ENCODE results near the gene LYPD6B.

Gene LYPD6B

DNA sequence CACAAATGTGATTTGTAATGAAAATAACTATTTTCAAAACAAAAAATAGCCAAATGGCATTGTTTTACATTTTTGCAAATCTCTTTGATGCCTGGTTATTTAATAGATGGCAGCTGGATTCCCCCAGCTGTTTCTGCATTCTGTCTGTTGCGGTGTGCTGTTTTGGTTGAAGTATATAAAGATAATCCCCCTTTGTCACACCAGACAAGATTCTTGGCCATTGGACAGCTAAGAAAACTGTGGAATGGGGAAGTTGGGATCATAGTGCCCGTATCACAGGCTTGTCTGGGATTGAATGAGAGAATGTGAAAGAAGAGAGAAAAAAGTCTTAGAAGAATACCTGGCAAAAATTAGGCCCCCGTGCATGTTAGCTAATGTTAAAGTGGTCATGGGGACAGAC lies 19.5 kb upstream of the LYPD6B start:
- H3K27me3 Mint-ChIP-seq: no peaks in the 10 kb centered on the region
- peaks cover 9% of the 10 kb centered on the region for H3K4me1 Mint-ChIP-seq
- H3K36me3 Mint-ChIP-seq (ENCODE audit: insufficient read depth): no peaks in the 10 kb centered on the region
- no peak overlapping the region for H3K4me3 Mint-ChIP-seq
- H3K9me3 Mint-ChIP-seq: no peaks in the 10 kb centered on the region
- ATAC-seq (replicated peaks; ENCODE audit: extremely low read depth, poor library complexity, severe bottlenecking) (no peak), DNase-seq (ENCODE audit: low spot score in 2 of 2) (no peak)
- H3K27ac Mint-ChIP-seq (ENCODE audit: low read depth): no peak overlapping the region

- H3K27me3 Mint-ChIP-seq: no peaks in the 10 kb centered on the region
- no peaks in the 10 kb centered on the region for H3K9me3 Mint-ChIP-seq
- no peaks in the 10 kb centered on the region for H3K36me3 Mint-ChIP-seq (ENCODE audit: insufficient read depth)
- H3K27ac Mint-ChIP-seq (ENCODE audit: low read depth): no peak overlapping the region
- ATAC-seq (replicated peaks; ENCODE audit: extremely low read depth, poor library complexity, severe bottlenecking) (no peak), DNase-seq (ENCODE audit: low spot score in 2 of 2) (no peak)
- H3K4me3 Mint-ChIP-seq: no peak overlapping the region
- peaks cover 9% of the 10 kb centered on the region for H3K4me1 Mint-ChIP-seq
Observed at GRCh38 chr2:149019768-149020167, 18.7 kb upstream of the LYPD6B start.

- Mint-ChIP-seq H3K27me3 (peaks cover 3% of the 10 kb centered on the region), H3K4me3 (no peak overlapping the region), H3K4me1 (peaks cover 9% of the 10 kb centered on the region), H3K36me3 (ENCODE audit: insufficient read depth) (no peaks in the 10 kb centered on the region), H3K27ac (ENCODE audit: low read depth) (no peak overlapping the region), H3K9me3 (no peaks in the 10 kb centered on the region)
- ATAC-seq (replicated peaks; ENCODE audit: extremely low read depth, poor library complexity, severe bottlenecking): no peak
- no peak for DNase-seq (ENCODE audit: low spot score in 2 of 2)
Observed at GRCh38 chr2:149020432-149020851, 18.1 kb upstream of the LYPD6B start.

GRCh38 chr2:149021271-149021719 lies 17.2 kb upstream of the LYPD6B start:
- Mint-ChIP-seq H3K9me3 (no peaks in the 10 kb centered on the region), H3K27me3 (peaks cover 11% of the 10 kb centered on the region), H3K36me3 (ENCODE audit: insufficient read depth) (no peaks in the 10 kb centered on the region), H3K4me1 (peaks cover 9% of the 10 kb centered on the region), H3K4me3 (no peak overlapping the region), H3K27ac (ENCODE audit: low read depth) (no peak overlapping the region)
- DNase-seq (ENCODE audit: low spot score in 2 of 2) (no peak), ATAC-seq (replicated peaks; ENCODE audit: extremely low read depth, poor library complexity, severe bottlenecking) (no peak)

GRCh38 chr2:149021761-149022160 lies 16.7 kb upstream of the LYPD6B start:
- H3K9me3 Mint-ChIP-seq: no peaks in the 10 kb centered on the region
- H3K4me1 Mint-ChIP-seq: peaks cover 8% of the 10 kb centered on the region
- no peak for ATAC-seq (replicated peaks; ENCODE audit: extremely low read depth, poor library complexity, severe bottlenecking)

DNA sequence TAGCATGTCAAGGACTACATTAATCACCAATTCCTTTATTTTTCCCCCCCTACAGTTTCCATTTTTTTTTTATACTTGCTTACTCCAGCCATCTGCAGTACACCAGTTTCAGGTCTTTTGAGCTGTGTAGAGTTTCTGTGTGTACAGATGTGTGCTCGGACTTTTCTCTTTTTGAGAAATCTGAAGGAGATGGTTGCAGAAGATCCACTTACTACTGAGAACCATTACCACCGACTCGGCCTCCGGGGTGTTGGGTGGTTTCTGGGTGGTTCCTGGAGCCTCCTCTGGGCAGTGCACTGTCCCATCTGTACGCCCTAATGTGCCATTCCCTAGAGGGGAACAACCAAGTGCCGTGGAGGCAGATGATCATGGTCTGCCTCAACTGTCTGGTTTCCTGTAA lies 15.4 kb upstream of the LYPD6B start:
- ATAC-seq (replicated peaks; ENCODE audit: extremely low read depth, poor library complexity, severe bottlenecking): no peak
- Mint-ChIP-seq H3K4me1 (no peaks in the 10 kb centered on the region), H3K36me3 (ENCODE audit: insufficient read depth) (no peaks in the 10 kb centered on the region), H3K9me3 (no peaks in the 10 kb centered on the region), H3K4me3 (no peak overlapping the region), H3K27me3 (peaks cover 17% of the 10 kb centered on the region), H3K27ac (ENCODE audit: low read depth) (no peak overlapping the region)
- no peak for DNase-seq (ENCODE audit: low spot score in 2 of 2)

More at GRCh38 chr2:149021761-149022160, 16.7 kb upstream of the LYPD6B start:
- no peak for DNase-seq (ENCODE audit: low spot score in 2 of 2)
- H3K36me3 Mint-ChIP-seq (ENCODE audit: insufficient read depth): no peaks in the 10 kb centered on the region
- no peak overlapping the region for H3K27ac Mint-ChIP-seq (ENCODE audit: low read depth)
- peaks cover 16% of the 10 kb centered on the region for H3K27me3 Mint-ChIP-seq
- H3K4me3 Mint-ChIP-seq: no peak overlapping the region

GRCh38 chr2:149027590-149028250 lies 10.8 kb upstream of the LYPD6B start:
- Mint-ChIP-seq H3K4me3 (no peak overlapping the region), H3K36me3 (ENCODE audit: insufficient read depth) (no peaks in the 10 kb centered on the region), H3K27me3 (peaks cover 62% of the 10 kb centered on the region), H3K27ac (ENCODE audit: low read depth) (no peak overlapping the region), H3K4me1 (no peaks in the 10 kb centered on the region), H3K9me3 (no peaks in the 10 kb centered on the region)
- no peak for ATAC-seq (replicated peaks; ENCODE audit: extremely low read depth, poor library complexity, severe bottlenecking)
- DNase-seq (ENCODE audit: low spot score in 2 of 2): no peak

GRCh38 chr2:149028377-149028776 lies 10.1 kb upstream of the LYPD6B start:
- Mint-ChIP-seq H3K27me3 (peaks cover 64% of the 10 kb centered on the region), H3K4me1 (no peaks in the 10 kb centered on the region), H3K36me3 (ENCODE audit: insufficient read depth) (no peaks in the 10 kb centered on the region), H3K27ac (ENCODE audit: low read depth) (no peak overlapping the region), H3K4me3 (no peak overlapping the region), H3K9me3 (no peaks in the 10 kb centered on the region)
- ATAC-seq (replicated peaks; ENCODE audit: extremely low read depth, poor library complexity, severe bottlenecking) (no peak), DNase-seq (ENCODE audit: low spot score in 2 of 2) (no peak)

- H3K4me3 Mint-ChIP-seq: no peak overlapping the region
- H3K27ac Mint-ChIP-seq (ENCODE audit: low read depth): no peak overlapping the region
- H3K36me3 Mint-ChIP-seq (ENCODE audit: insufficient read depth): no peaks in the 10 kb centered on the region
- no peaks in the 10 kb centered on the region for H3K4me1 Mint-ChIP-seq
- H3K27me3 Mint-ChIP-seq: peaks cover 70% of the 10 kb centered on the region
- H3K9me3 Mint-ChIP-seq: no peaks in the 10 kb centered on the region
- ATAC-seq (replicated peaks; ENCODE audit: extremely low read depth, poor library complexity, severe bottlenecking) (no peak), DNase-seq (ENCODE audit: low spot score in 2 of 2) (no peak)
Observed at GRCh38 chr2:149028891-149029290, 9.6 kb upstream of the LYPD6B start.

- H3K9me3 Mint-ChIP-seq: no peaks in the 10 kb centered on the region
- peaks cover 75% of the 10 kb centered on the region for H3K27me3 Mint-ChIP-seq
- ATAC-seq (replicated peaks; ENCODE audit: extremely low read depth, poor library complexity, severe bottlenecking): no peak
- H3K4me1 Mint-ChIP-seq: no peaks in the 10 kb centered on the region
- H3K36me3 Mint-ChIP-seq (ENCODE audit: insufficient read depth): no peaks in the 10 kb centered on the region
- H3K27ac Mint-ChIP-seq (ENCODE audit: low read depth): no peak overlapping the region
- no peak for DNase-seq (ENCODE audit: low spot score in 2 of 2)
- H3K4me3 Mint-ChIP-seq: no peak overlapping the region
Observed at GRCh38 chr2:149029307-149029965, 9.1 kb upstream of the LYPD6B start.

GRCh38 chr2:149031396-149031795 lies 7.1 kb upstream of the LYPD6B start:
- Mint-ChIP-seq H3K4me1 (no peaks in the 10 kb centered on the region), H3K9me3 (no peaks in the 10 kb centered on the region), H3K36me3 (ENCODE audit: insufficient read depth) (no peaks in the 10 kb centered on the region), H3K4me3 (no peak overlapping the region), H3K27me3 (peaks cover 68% of the 10 kb centered on the region), H3K27ac (ENCODE audit: low read depth) (no peak overlapping the region)
- no peak for ATAC-seq (replicated peaks; ENCODE audit: extremely low read depth, poor library complexity, severe bottlenecking)
- DNase-seq (ENCODE audit: low spot score in 2 of 2): no peak

DNA sequence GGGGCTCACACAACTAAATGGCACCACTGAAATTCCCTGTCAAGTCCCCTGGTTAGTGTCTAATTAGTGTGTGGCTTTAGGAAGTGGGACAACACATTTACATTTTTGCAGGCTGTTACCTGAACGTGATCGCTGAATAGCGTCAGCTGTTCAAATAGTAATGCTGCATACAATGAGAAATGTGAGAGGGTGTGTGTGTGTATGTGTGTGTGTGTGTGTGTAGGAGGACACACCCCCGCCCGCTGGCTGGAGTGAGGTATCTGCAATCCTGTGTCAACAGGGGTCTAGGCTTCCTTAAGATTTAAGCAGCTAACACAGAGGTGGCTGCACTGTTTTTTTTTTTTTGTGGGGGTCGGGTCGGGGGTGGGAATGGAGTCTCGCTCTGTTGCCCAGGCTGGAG lies 4.8 kb upstream of the LYPD6B start:
- ATAC-seq (replicated peaks; ENCODE audit: extremely low read depth, poor library complexity, severe bottlenecking): no peak
- Mint-ChIP-seq H3K9me3 (no peaks in the 10 kb centered on the region), H3K4me1 (no peaks in the 10 kb centered on the region), H3K4me3 (no peak overlapping the region), H3K36me3 (ENCODE audit: insufficient read depth) (no peaks in the 10 kb centered on the region), H3K27me3 (peaks cover 74% of the 10 kb centered on the region), H3K27ac (ENCODE audit: low read depth) (no peak overlapping the region)
- DNase-seq (ENCODE audit: low spot score in 2 of 2): no peak

- no peaks in the 10 kb centered on the region for H3K9me3 Mint-ChIP-seq
- ATAC-seq (replicated peaks; ENCODE audit: extremely low read depth, poor library complexity, severe bottlenecking) (no peak), DNase-seq (ENCODE audit: low spot score in 2 of 2) (no peak)
- no peak overlapping the region for H3K4me3 Mint-ChIP-seq
- no peaks in the 10 kb centered on the region for H3K4me1 Mint-ChIP-seq
- H3K27me3 Mint-ChIP-seq: peaks cover 71% of the 10 kb centered on the region
- no peak overlapping the region for H3K27ac Mint-ChIP-seq (ENCODE audit: low read depth)
- no peaks in the 10 kb centered on the region for H3K36me3 Mint-ChIP-seq (ENCODE audit: insufficient read depth)
Observed at GRCh38 chr2:149034406-149034805, 4.1 kb upstream of the LYPD6B start.
